HEK293 (cell line): ENCODE data around the gene FXYD5.

ENCODE experiments used
- ATF2 ChIP-seq: fragments of 450-650 bp; formaldehyde crosslinking; IDR thresholded peaks from 2 replicates; pipeline ENCODE4 v1.5.1; 2016; ENCODE audit warnings: missing biosample characterization, missing genetic modification characterization, low read depth
- BCL11B ChIP-seq: fragments of 450-650 bp; formaldehyde crosslinking; IDR thresholded peaks from 2 replicates; pipeline ENCODE4 v1.5.1; 2016; ENCODE audit warnings: low read depth, missing biosample characterization, missing genetic modification characterization
- FEZF1 ChIP-seq: fragments of 450-650 bp; formaldehyde crosslinking; IDR thresholded peaks from 2 replicates; pipeline ENCODE4 v1.5.1; 2016; ENCODE audit warnings: missing biosample characterization, missing genetic modification characterization
- GFI1B ChIP-seq: fragments of 450-650 bp; formaldehyde crosslinking; IDR thresholded peaks from 2 replicates; pipeline ENCODE4 v1.5.1; 2016; ENCODE audit warnings: missing biosample characterization, missing genetic modification characterization
- GLIS2 ChIP-seq: fragments of 450-650 bp; formaldehyde crosslinking; IDR thresholded peaks from 2 replicates; pipeline ENCODE4 v1.5.1; 2016; ENCODE audit warnings: missing biosample characterization, missing genetic modification characterization
- HOXD13 ChIP-seq: sonication (generic); formaldehyde crosslinking; IDR thresholded peaks from 2 replicates; pipeline ENCODE4 v1.8.0; 2022; ENCODE audit warnings: missing genetic modification reagents, borderline replicate concordance
- KLF17 ChIP-seq: fragments of 450-650 bp; formaldehyde crosslinking; IDR thresholded peaks from 2 replicates; pipeline ENCODE4 v1.5.1; 2016; ENCODE audit warnings: missing biosample characterization, missing genetic modification characterization
- PRDM6 ChIP-seq: fragments of 450-650 bp; formaldehyde crosslinking; IDR thresholded peaks from 2 replicates; pipeline ENCODE4 v1.5.1; 2017; ENCODE audit warnings: missing biosample characterization, missing genetic modification characterization
- YY1 ChIP-seq: fragments of 450-650 bp; formaldehyde crosslinking; IDR thresholded peaks from 2 replicates; pipeline ENCODE4 v1.5.1; 2018; ENCODE audit warnings: missing biosample characterization, missing genetic modification characterization
- ZBTB11 ChIP-seq: fragments of 450-650 bp; formaldehyde crosslinking; conservative IDR thresholded peaks from 2 replicates; pipeline ENCODE4 v1.5.1; 2016; ENCODE audit warnings: low read depth, missing biosample characterization, missing genetic modification characterization
- ZFHX2 ChIP-seq: fragments of 450-650 bp; formaldehyde crosslinking; conservative IDR thresholded peaks from 2 replicates; pipeline ENCODE4 v1.5.1; 2016; ENCODE audit warnings: missing biosample characterization, missing genetic modification characterization
- ZFP37 ChIP-seq: fragments of 450-650 bp; formaldehyde crosslinking; IDR thresholded peaks from 2 replicates; pipeline ENCODE4 v1.5.1; 2016; ENCODE audit warnings: missing biosample characterization, missing genetic modification characterization
- ZNF169 ChIP-seq: fragments of 450-650 bp; formaldehyde crosslinking; IDR thresholded peaks from 2 replicates; pipeline ENCODE4 v1.5.1; 2016; ENCODE audit warnings: missing biosample characterization, missing genetic modification characterization
- ZNF211 ChIP-seq: fragments of 450-650 bp; formaldehyde crosslinking; IDR thresholded peaks from 2 replicates; pipeline ENCODE4 v1.5.1; 2016; ENCODE audit warnings: low read depth, missing biosample characterization, missing genetic modification characterization
- ZNF23 ChIP-seq: fragments of 450-650 bp; formaldehyde crosslinking; IDR thresholded peaks from 2 replicates; pipeline ENCODE4 v1.5.1; 2016; ENCODE audit warnings: missing biosample characterization, missing genetic modification characterization, borderline replicate concordance
- ZNF354C ChIP-seq: fragments of 450-650 bp; formaldehyde crosslinking; IDR thresholded peaks from 2 replicates; pipeline ENCODE4 v1.5.1; 2016; ENCODE audit warnings: missing biosample characterization, missing genetic modification characterization, low read depth, borderline replicate concordance
- ZNF366 ChIP-seq: fragments of 450-650 bp; formaldehyde crosslinking; conservative IDR thresholded peaks from 2 replicates; pipeline ENCODE4 v1.5.1; 2016; ENCODE audit warnings: missing biosample characterization, missing genetic modification characterization
- ZNF394 ChIP-seq: fragments of 450-650 bp; formaldehyde crosslinking; IDR thresholded peaks from 2 replicates; pipeline ENCODE4 v1.5.1; 2016; ENCODE audit warnings: missing biosample characterization, missing genetic modification characterization, mild to moderate bottlenecking, moderate library complexity, borderline replicate concordance
- ZNF426 ChIP-seq: fragments of 450-650 bp; formaldehyde crosslinking; IDR thresholded peaks from 2 replicates; pipeline ENCODE4 v1.5.1; 2017; ENCODE audit warnings: missing biosample characterization, missing genetic modification characterization, mild to moderate bottlenecking, inconsistent platforms, moderate library complexity
- ZNF433 ChIP-seq: fragments of 450-650 bp; formaldehyde crosslinking; IDR thresholded peaks from 2 replicates; pipeline ENCODE4 v1.5.1; 2016; ENCODE audit warnings: missing biosample characterization, missing genetic modification characterization, low read depth
- ZNF514 ChIP-seq: fragments of 450-650 bp; formaldehyde crosslinking; IDR thresholded peaks from 2 replicates; pipeline ENCODE4 v1.5.1; 2016; ENCODE audit warnings: missing biosample characterization, missing genetic modification characterization
- ZNF549 ChIP-seq: fragments of 450-650 bp; IDR thresholded peaks from 2 replicates; pipeline ENCODE4 v1.5.1; 2018; ENCODE audit warnings: missing biosample characterization, missing genetic modification characterization, mild to moderate bottlenecking, inconsistent platforms, moderate library complexity
- ZNF555 ChIP-seq: fragments of 450-650 bp; formaldehyde crosslinking; conservative IDR thresholded peaks from 2 replicates; pipeline ENCODE4 v1.5.1; 2017; ENCODE audit warnings: missing biosample characterization, mild to moderate bottlenecking, missing genetic modification characterization, inconsistent platforms
- ZNF580 ChIP-seq: fragments of 450-650 bp; formaldehyde crosslinking; IDR thresholded peaks from 2 replicates; pipeline ENCODE4 v1.5.1; 2016; ENCODE audit warnings: missing biosample characterization, missing genetic modification characterization
- ZNF585B ChIP-seq: fragments of 450-650 bp; formaldehyde crosslinking; IDR thresholded peaks from 2 replicates; pipeline ENCODE4 v1.5.1; 2016; ENCODE audit warnings: missing biosample characterization, missing genetic modification characterization
- ZNF768 ChIP-seq: fragments of 450-650 bp; formaldehyde crosslinking; IDR thresholded peaks from 2 replicates; pipeline ENCODE4 v1.5.1; 2018; ENCODE audit warnings: missing biosample characterization, mild to moderate bottlenecking, missing genetic modification characterization
- ZSCAN18 ChIP-seq: fragments of 450-650 bp; formaldehyde crosslinking; IDR thresholded peaks from 2 replicates; pipeline ENCODE4 v1.5.1; 2016; ENCODE audit warnings: missing biosample characterization, missing genetic modification characterization
- ZSCAN5A ChIP-seq: fragments of 450-650 bp; formaldehyde crosslinking; IDR thresholded peaks from 2 replicates; pipeline ENCODE4 v1.5.1; 2016; ENCODE audit warnings: missing biosample characterization, missing genetic modification characterization

Gene FXYD5

GRCh38 chr19:35122687-35123551, 31.6 kb upstream of the FXYD5 start (continued):
- TF ChIP-seq ZFP37 (tag by site-specific recombination): no peak
- TF ChIP-seq ZNF768 (tag by site-specific recombination): no peak
- no peak for TF ChIP-seq ATF2 (tag by site-specific recombination)
- no peak for TF ChIP-seq ZBTB11 (tag by site-specific recombination)
- no peak for TF ChIP-seq ZSCAN5A (tag by site-specific recombination)
- TF ChIP-seq BCL11B (tag by site-specific recombination): no peak
- TF ChIP-seq ZFHX2: peak; percentile 43
- no peak for TF ChIP-seq ZSCAN18 (tag by site-specific recombination)
- TF ChIP-seq ZNF433 (tag by site-specific recombination): 0 out of 2 replicates have a peak, but pooled peaks have one; percentile 11
- TF ChIP-seq ZNF549 (tag by site-specific recombination): no peak
- TF ChIP-seq ZNF555: no peak
- no peak for TF ChIP-seq PRDM6 (tag by site-specific recombination)
- no peak for TF ChIP-seq ZNF394 (tag by site-specific recombination)
- no peak for TF ChIP-seq ZNF585B (tag by site-specific recombination)
- TF ChIP-seq YY1 (tag by site-specific recombination): peak; percentile 10; the same call in 1 of the 2 replicates
- TF ChIP-seq ZNF580 (tag by site-specific recombination): no peak
- TF ChIP-seq GFI1B: no peak
- TF ChIP-seq ZNF426 (tag by site-specific recombination): no peak
- TF ChIP-seq HOXD13 (CRISPR knock-in tag): no peak
- peak; percentile 15; the same call in 1 of the 2 replicates for TF ChIP-seq ZNF514 (tag by site-specific recombination)
- TF ChIP-seq FEZF1 (tag by site-specific recombination): no peak
- TF ChIP-seq ZNF169 (tag by site-specific recombination): no peak
- TF ChIP-seq ZNF366 (tag by site-specific recombination): peak; percentile 64
- TF ChIP-seq GLIS2: peak; percentile 17; the same call in 1 of the 2 replicates
- TF ChIP-seq ZNF23 (tag by site-specific recombination): no peak
- TF ChIP-seq KLF17 (tag by site-specific recombination): no peak
- TF ChIP-seq ZNF211 (tag by site-specific recombination): no peak
- TF ChIP-seq ZNF354C: no peak
